22Rv1 (cell line): Measurements from ENCODE around the gene SLC39A11.
"Not testable (repeated sequence)": the region's sequence is repeated elsewhere in the genome, so short reads cannot be mapped to it uniquely, and the experiment has no call there.

ENCODE experiments used
- H3K27ac ChIP-seq: fragments of 450-650 bp; 2 replicates; pipeline ENCODE4 v1.5.1; 2017
- ZFX ChIP-seq: fragments of 450-650 bp; IDR thresholded peaks from 2 replicates; pipeline ENCODE4 v1.6.1; 2017; ENCODE audit warnings: antibody characterized with exemption, borderline replicate concordance
- TF ChIP-seq, protein P1 (sequence below): fragments of 450-650 bp; IDR thresholded peaks from 2 replicates; pipeline ENCODE4 v1.5.1; 2017; ENCODE audit warnings: mild to moderate bottlenecking

Gene SLC39A11

GRCh38 chr17:72778169-72779151, 314.0 kb downstream of the SLC39A11 start:
- no peak overlapping the region for H3K27ac ChIP-seq
- no peak for TF ChIP-seq ZFX
- TF ChIP-seq, protein P1, sequence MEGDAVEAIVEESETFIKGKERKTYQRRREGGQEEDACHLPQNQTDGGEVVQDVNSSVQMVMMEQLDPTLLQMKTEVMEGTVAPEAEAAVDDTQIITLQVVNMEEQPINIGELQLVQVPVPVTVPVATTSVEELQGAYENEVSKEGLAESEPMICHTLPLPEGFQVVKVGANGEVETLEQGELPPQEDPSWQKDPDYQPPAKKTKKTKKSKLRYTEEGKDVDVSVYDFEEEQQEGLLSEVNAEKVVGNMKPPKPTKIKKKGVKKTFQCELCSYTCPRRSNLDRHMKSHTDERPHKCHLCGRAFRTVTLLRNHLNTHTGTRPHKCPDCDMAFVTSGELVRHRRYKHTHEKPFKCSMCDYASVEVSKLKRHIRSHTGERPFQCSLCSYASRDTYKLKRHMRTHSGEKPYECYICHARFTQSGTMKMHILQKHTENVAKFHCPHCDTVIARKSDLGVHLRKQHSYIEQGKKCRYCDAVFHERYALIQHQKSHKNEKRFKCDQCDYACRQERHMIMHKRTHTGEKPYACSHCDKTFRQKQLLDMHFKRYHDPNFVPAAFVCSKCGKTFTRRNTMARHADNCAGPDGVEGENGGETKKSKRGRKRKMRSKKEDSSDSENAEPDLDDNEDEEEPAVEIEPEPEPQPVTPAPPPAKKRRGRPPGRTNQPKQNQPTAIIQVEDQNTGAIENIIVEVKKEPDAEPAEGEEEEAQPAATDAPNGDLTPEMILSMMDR = no peak

DNA sequence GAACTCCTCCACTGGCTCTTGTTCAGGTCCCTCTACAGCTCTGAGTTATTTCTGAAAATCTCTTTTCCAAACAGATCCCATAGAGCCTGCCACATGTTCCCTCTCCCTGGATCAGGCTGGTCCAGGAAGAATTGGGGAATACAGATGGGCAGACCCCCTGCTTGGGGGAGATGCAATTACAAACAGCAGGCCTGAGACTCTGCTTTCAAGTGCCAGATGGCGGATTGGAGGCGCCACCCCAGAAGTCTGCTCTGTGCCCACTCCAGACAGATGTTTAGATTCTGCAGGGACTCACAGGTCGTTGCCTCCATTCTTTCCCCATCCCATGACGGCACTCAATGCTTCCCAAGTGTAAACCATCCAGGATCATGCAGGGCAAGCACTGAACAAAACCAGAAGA, 316.6 kb downstream of the SLC39A11 start:
- TF ChIP-seq ZFX = no peak
- TF ChIP-seq, protein P1 = no peak
- H3K27ac ChIP-seq = no peak overlapping the region

DNA sequence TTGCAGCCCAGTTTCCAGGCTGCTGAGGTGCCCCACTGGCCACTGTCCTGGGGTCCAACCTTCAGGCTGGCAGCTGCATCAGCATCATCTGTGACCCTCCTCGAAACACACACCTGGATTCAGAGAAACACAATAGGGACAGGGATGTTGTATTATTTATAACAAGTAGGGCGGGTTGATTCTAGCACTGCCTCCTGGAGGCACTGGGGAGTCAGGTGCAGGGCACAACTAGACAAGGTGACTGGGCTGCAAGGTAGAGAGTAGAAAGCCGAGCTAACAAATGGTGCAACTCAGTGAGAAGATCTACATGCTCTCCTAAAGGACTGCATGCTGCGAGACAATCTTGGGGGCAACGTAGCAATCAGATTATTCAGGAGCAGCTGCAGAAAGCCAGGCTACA, 317.3 kb downstream of the SLC39A11 start:
- H3K27ac ChIP-seq = no peak overlapping the region
- no peak for TF ChIP-seq ZFX
- TF ChIP-seq, protein P1 = no peak

DNA sequence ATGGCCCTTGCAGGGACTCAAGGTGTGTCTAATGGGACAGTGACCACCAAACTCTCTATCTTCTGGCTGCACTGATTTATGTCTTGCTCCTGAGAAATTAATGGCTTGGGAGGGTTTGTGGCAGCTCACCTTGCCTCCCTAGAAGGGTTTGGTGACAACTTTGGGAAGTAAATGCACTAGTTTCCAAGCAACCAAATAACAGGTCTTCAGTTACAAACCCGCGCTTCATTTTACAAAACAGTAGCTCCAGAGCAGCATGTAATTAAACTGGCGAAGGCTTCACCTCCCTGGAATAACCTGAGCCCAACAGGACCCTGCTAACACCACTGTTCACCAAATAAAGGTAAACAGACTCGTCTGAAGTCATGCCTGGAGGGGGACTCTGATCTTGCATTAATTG, 318.3 kb downstream of the SLC39A11 start:
- TF ChIP-seq, protein P1 = no peak
- no peak for TF ChIP-seq ZFX
- H3K27ac ChIP-seq = no peak overlapping the region

- H3K27ac ChIP-seq = not testable (repeated sequence)
Measured at GRCh38 chr17:72773225-72773624, 319.3 kb downstream of the SLC39A11 start.

DNA sequence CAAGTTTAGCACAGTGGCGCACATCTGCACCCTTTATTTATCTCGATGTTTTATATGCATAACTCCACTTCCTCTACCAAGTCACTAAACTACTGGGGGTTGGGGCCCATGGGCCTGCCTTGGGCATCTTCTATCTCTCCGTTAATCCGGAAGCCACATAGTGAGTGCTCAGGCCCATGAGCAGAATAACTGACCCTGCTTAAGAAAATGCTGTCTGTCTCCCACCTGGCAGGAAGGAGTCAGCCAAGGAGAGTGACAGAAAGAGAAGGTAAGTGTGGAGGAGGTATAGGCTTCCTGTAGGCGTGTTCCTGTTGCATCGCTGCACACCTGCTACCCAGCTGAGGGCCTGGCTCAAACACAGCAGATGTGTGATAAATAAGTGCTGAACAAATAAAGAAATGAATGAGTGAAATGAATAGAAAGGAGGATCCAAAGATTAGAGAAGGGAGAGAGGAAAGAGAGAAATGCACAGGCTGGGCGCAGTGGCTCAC, 320.1 kb downstream of the SLC39A11 start:
- TF ChIP-seq, protein P1 = no peak
- no peak for TF ChIP-seq ZFX
- H3K27ac ChIP-seq = no peak overlapping the region

DNA sequence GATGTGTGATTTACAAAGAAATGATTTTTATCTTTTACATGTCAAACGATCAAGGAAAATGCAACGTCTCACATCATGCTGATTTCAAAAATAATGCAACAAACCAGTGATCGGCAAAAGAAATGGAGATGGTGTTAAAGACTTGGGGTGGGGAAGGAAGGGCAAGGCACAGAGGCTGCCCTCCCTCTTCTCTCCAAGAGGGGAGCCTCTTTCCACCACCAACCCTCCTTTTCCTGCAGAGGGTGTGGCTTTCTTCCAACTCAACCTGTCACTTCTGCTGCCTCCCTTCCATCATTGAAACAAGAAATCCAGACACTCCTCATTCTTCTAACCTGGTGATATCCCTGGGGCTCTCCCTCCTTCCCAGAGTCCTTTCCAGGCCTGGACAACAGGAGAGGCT, 320.8 kb downstream of the SLC39A11 start:
- H3K27ac ChIP-seq = no peak overlapping the region
- no peak for TF ChIP-seq ZFX
- TF ChIP-seq, protein P1 = no peak
